Mammary epithelial cell (primary cell): ENCODE measurements around the gene CCDC197.

ENCODE experiments used
- CTCF ChIP-seq, 2 donors: IDR thresholded peaks in 1 of 2; conservative IDR thresholded peaks in 1 of 2; 2 replicates each; pipeline ENCODE4 v1.5.1; 2011 to 2012; ENCODE audit warnings: inconsistent platforms in 2 of 2, low read length in 2 of 2, mild to moderate bottlenecking in 2 of 2, control low read depth in 1 of 2, low read depth in 1 of 2; ENCODE audit not compliant: insufficient read depth in 1 of 2; ENCODE audit errors: extremely low read depth in 1 of 2
- EZH2 ChIP-seq: IDR thresholded peaks from 2 replicates; pipeline ENCODE4 v1.6.1; 2012; ENCODE audit warnings: low read length, inconsistent platforms, borderline replicate concordance

- no peak for TF ChIP-seq CTCF (conservative IDR thresholded peaks at IDR 0.05 in 1 of 2, IDR thresholded peaks at IDR 0.05 in 1 of 2; ENCODE audit: extremely low read depth in 1 of 2, insufficient read depth in 1 of 2, low read depth in 1 of 2, low read length in 2 of 2)
- TF ChIP-seq EZH2: no peak
These were observed 5.5 kb upstream of the CCDC197 start for GRCh38 chr14:93991649-93992048.
